Natural killer cell (primary cell): Measurements from ENCODE around the gene SLC35F1. TPM values are rescaled to one million over a fixed set of nuclear protein-coding genes. Genes with fewer than 3 reads are reported as not detected.

ENCODE experiments used
- ATAC-seq, 3 donors: fragments of 150-1000 bp in 2 of 3; fragments of 200-7000 bp in 1 of 3; cut with Tn5 transposase; 1 replicate in 1 of 3; 2 replicates in 2 of 3; pipeline ENCODE4 v1.10.0; 2021; ENCODE audit warnings: mild to moderate bottlenecking in 2 of 3, moderate library complexity in 2 of 3
- DNase-seq, 2 donors: peaks; one replicate each; pipeline versions ENCODE4 v3.0.0 to v3.0.0-alpha.2; 2013 to 2021; ENCODE audit warnings: mixed read lengths in 1 of 2
- H3K27ac ChIP-seq: one replicate; pipeline ENCODE4 v1.5.1; 2013; ENCODE audit warnings: mild to moderate bottlenecking, low read length
- H3K27me3 ChIP-seq: one replicate; pipeline ENCODE4 v1.6.1; 2013; ENCODE audit warnings: low read length; ENCODE audit not compliant: control insufficient read depth, insufficient read depth
- H3K36me3 ChIP-seq: one replicate; pipeline ENCODE4 v1.6.1; 2013; ENCODE audit warnings: low read length; ENCODE audit not compliant: control insufficient read depth, insufficient read depth
- H3K4me1 ChIP-seq: one replicate; pipeline ENCODE4 v1.6.1; 2013; ENCODE audit warnings: low read length; ENCODE audit not compliant: control insufficient read depth, insufficient read depth
- H3K4me3 ChIP-seq: one replicate; pipeline ENCODE4 v1.5.1; 2013; ENCODE audit warnings: low read length
- H3K9me3 ChIP-seq: one replicate; pipeline ENCODE4 v1.6.1; 2013; ENCODE audit warnings: low read length; ENCODE audit not compliant: control insufficient read depth, insufficient read depth
- H3K27ac Mint-ChIP-seq, 2 donors: one replicate each; pipeline ENCODE4 v1.8.0; 2022; ENCODE audit warnings: mild to moderate bottlenecking in 2 of 2, mixed read lengths in 2 of 2, moderate library complexity in 1 of 2
- H3K27me3 Mint-ChIP-seq, 2 donors: one replicate each; pipeline ENCODE4 v1.8.0; 2022; ENCODE audit warnings: low read depth in 2 of 2, mixed read lengths in 2 of 2
- H3K36me3 Mint-ChIP-seq: one replicate; pipeline ENCODE4 v1.8.0; 2022; ENCODE audit warnings: mixed read lengths
- H3K4me1 Mint-ChIP-seq, 2 donors: one replicate each; pipeline ENCODE4 v1.8.0; 2022; ENCODE audit warnings: mixed read lengths in 2 of 2
- H3K4me3 Mint-ChIP-seq: one replicate; pipeline ENCODE4 v1.8.0; 2022; ENCODE audit warnings: mild to moderate bottlenecking, moderate library complexity, mixed read lengths
- H3K9me3 Mint-ChIP-seq, 2 donors: one replicate each; pipeline ENCODE4 v1.8.0; 2022; ENCODE audit warnings: mixed read lengths in 2 of 2
- WGBS: methylation state at CpG from one replicate; pipeline ENCODE4 v1.1.7; 2013; ENCODE audit warnings: missing lambda C conversion rate; ENCODE audit not compliant: insufficient coverage; 5-methylcytosine and 5-hydroxymethylcytosine counted together
- intact Hi-C: fragments of 100-400 bp; cut with micrococcal nuclease; formaldehyde crosslinking; loops from one replicate; pipeline ENCODE4 v1.14.2; 2022
- total RNA-seq, 4 donors: library from RNA; stranded (reverse); fragments of 120-200 nt in 1 of 4; gene quantifications; one replicate each; pipeline versions ENCODE4 v1.2.3 to v1.2.4, GENCODE V29; 2013 to 2022
- TF ChIP-seq, protein P1 (sequence below): fragments of 200-600 bp; IDR thresholded peaks from one replicate; pipeline ENCODE4 v1.8.0; 2022; ENCODE audit warnings: antibody characterized with exemption

Gene SLC35F1
- total RNA-seq, 3 donors from 2014 or later (not counting 1 experiment from before 2014, with no cell fraction given): not detected

DNA sequence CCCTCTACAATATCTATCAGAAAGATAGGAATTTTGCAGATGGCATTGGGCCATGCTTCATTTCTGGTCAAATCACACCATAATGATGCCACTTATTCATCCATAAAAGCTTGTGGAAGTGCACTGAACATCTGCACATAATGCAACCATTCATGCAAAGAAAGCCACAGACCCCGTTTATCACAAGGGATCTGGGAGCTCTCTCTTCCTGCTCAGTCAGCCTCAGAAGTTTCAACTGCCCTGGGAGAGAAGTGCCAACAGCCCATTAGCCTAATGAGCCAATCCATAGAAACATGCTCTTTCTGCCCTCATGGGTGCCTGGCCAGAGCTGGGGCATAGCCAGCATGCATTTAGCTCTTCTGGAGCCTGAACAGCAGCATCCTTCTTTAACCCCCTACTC, 85.8 kb downstream of the SLC35F1 start:
- intact Hi-C loops: no loop called here
- no peaks in the 10 kb centered on the region for H3K4me1 Mint-ChIP-seq
- H3K4me3 Mint-ChIP-seq: no peak overlapping the region
- no peaks in the 10 kb centered on the region for H3K9me3 Mint-ChIP-seq
- Histone ChIP-seq H3K9me3 (no peaks in the 10 kb centered on the region), H3K36me3 (no peaks in the 10 kb centered on the region), H3K4me1 (no peaks in the 10 kb centered on the region), H3K4me3 (no peak overlapping the region), H3K27ac (no peak overlapping the region), H3K27me3 (no peaks in the 10 kb centered on the region)
- H3K36me3 Mint-ChIP-seq: no peaks in the 10 kb centered on the region
- no peaks in the 10 kb centered on the region for H3K27me3 Mint-ChIP-seq
- 22% methylated on average over 1 of the region's 1 CpG for WGBS
- TF ChIP-seq, protein P1, sequence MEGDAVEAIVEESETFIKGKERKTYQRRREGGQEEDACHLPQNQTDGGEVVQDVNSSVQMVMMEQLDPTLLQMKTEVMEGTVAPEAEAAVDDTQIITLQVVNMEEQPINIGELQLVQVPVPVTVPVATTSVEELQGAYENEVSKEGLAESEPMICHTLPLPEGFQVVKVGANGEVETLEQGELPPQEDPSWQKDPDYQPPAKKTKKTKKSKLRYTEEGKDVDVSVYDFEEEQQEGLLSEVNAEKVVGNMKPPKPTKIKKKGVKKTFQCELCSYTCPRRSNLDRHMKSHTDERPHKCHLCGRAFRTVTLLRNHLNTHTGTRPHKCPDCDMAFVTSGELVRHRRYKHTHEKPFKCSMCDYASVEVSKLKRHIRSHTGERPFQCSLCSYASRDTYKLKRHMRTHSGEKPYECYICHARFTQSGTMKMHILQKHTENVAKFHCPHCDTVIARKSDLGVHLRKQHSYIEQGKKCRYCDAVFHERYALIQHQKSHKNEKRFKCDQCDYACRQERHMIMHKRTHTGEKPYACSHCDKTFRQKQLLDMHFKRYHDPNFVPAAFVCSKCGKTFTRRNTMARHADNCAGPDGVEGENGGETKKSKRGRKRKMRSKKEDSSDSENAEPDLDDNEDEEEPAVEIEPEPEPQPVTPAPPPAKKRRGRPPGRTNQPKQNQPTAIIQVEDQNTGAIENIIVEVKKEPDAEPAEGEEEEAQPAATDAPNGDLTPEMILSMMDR: no peak
- ATAC-seq (no peak), DNase-seq (no peak)
- H3K27ac Mint-ChIP-seq: no peak overlapping the region

DNA sequence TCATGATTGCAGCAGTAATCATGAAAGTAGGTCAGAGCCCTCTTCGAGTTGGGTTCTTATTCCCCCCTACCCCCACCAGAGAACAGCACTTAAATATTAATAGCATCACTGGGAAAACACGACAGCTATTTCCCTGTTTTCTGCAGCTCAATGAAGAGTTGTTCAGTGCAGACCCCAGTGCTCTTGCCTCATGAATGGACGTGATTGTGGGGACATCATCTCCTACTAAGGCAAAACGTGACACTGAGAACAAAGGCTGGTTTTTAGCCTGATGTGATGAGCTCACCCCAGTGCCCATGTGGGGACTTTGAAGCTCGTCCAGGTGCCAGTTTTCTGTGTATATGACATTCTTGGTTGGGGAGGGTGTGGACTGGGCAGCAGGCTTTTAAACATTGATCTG, 105.9 kb downstream of the SLC35F1 start:
- no peaks in the 10 kb centered on the region for H3K27me3 ChIP-seq
- TF ChIP-seq, protein P1: no peak
- DNase-seq (no peak), ATAC-seq (no peak)
- Mint-ChIP-seq H3K4me3 (no peak overlapping the region), H3K9me3 (no peaks in the 10 kb centered on the region), H3K27ac (no peak overlapping the region), H3K36me3 (no peaks in the 10 kb centered on the region), H3K27me3 (no peaks in the 10 kb centered on the region), H3K4me1 (no peaks in the 10 kb centered on the region)
- H3K4me3 ChIP-seq: no peak overlapping the region
- intact Hi-C loops: no loop called here
- 52% methylated on average over 5 of the region's 5 CpGs for WGBS
- no peaks in the 10 kb centered on the region for H3K9me3 ChIP-seq
- H3K27ac ChIP-seq: no peak overlapping the region
- no peaks in the 10 kb centered on the region for H3K36me3 ChIP-seq
- no peaks in the 10 kb centered on the region for H3K4me1 ChIP-seq

DNA sequence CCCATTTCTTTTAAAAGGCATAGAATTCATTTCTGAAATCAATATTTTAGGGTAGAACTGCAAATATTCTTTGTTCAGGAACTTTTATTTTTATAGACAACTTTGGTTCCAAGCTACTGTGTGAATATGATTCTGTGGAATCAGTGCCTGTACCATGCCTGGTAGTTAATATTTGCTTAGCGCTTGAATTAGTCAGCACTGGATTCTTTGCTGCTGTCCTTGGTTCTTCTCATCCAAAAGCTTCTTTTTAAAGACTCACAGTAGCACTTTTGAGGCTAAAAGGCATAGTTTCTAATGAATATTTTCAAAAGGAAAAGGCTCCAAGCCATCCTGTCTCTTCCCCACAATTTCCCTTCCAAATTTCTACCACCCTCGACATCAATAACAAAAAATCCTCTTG, 109.5 kb downstream of the SLC35F1 start:
- intact Hi-C loops: no loop called here
- Mint-ChIP-seq H3K9me3 (no peaks in the 10 kb centered on the region), H3K4me1 (no peaks in the 10 kb centered on the region), H3K27ac (no peak overlapping the region), H3K36me3 (no peaks in the 10 kb centered on the region), H3K4me3 (no peak overlapping the region), H3K27me3 (no peaks in the 10 kb centered on the region)
- no peak overlapping the region for H3K4me3 ChIP-seq
- H3K27me3 ChIP-seq: no peaks in the 10 kb centered on the region
- ATAC-seq (no peak), DNase-seq (no peak)
- 100% methylated on average over 2 of the region's 2 CpGs for WGBS
- H3K36me3 ChIP-seq: no peaks in the 10 kb centered on the region
- H3K27ac ChIP-seq: no peak overlapping the region
- H3K4me1 ChIP-seq: no peaks in the 10 kb centered on the region
- TF ChIP-seq, protein P1: no peak
- H3K9me3 ChIP-seq: no peaks in the 10 kb centered on the region

DNA sequence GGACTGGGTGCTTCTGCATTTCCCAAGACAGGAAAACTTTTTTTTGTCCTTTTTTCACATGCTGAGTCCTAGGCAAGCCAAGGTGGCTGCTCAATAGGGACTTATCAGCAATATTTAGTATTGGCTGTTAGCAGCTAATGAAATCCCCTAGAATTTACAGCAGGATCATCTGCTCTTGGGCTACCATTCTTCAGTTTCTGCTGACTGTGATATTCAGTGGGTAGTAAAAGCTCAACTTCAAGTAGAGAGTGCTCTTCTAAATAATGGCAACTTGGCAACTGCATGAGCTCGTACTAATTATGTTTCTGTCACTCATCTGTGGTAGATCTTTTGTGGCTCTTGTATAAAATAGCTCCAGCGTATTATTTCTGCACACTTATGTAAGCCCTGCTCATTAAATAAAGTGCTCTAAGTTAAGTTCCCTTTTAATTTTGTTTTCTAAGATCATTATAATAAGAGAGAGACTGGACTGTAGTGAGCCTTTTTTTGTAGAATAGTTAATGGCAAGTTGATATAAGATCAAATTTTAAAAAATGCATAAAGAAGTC, 110.3 kb downstream of the SLC35F1 start:
- Histone ChIP-seq H3K9me3 (no peaks in the 10 kb centered on the region), H3K27ac (no peak overlapping the region), H3K27me3 (no peaks in the 10 kb centered on the region), H3K4me3 (no peak overlapping the region), H3K36me3 (no peaks in the 10 kb centered on the region), H3K4me1 (no peaks in the 10 kb centered on the region)
- no peak overlapping the region for H3K4me3 Mint-ChIP-seq
- H3K27me3 Mint-ChIP-seq: peaks cover 0 to 4% of the 10 kb centered on the region in 2 donors
- no peaks in the 10 kb centered on the region for H3K36me3 Mint-ChIP-seq
- ATAC-seq: no peak
- 76% methylated on average over 1 of the region's 2 CpGs for WGBS
- H3K9me3 Mint-ChIP-seq: peaks cover 0 to 3% of the 10 kb centered on the region in 2 donors
- no peak for DNase-seq
- TF ChIP-seq, protein P1: no peak
- no peak overlapping the region for H3K27ac Mint-ChIP-seq
- no peaks in the 10 kb centered on the region for H3K4me1 Mint-ChIP-seq
- intact Hi-C loops: no loop called here
